NCI-H510A treated with DMSO at 0.1 percent for 48 hours (cell line): ENCODE data around the gene SSTR3.

Experiments used
- DNase-seq: peaks from one replicate; lab custom pipeline; 2025; lab: John Stamatoyannopoulos, UW

SSTR3 gene

GRCh38 chr22:37229012-37229804 lies 16.9 kb upstream of the SSTR3 start:
- DNase-seq: no peak

DNA sequence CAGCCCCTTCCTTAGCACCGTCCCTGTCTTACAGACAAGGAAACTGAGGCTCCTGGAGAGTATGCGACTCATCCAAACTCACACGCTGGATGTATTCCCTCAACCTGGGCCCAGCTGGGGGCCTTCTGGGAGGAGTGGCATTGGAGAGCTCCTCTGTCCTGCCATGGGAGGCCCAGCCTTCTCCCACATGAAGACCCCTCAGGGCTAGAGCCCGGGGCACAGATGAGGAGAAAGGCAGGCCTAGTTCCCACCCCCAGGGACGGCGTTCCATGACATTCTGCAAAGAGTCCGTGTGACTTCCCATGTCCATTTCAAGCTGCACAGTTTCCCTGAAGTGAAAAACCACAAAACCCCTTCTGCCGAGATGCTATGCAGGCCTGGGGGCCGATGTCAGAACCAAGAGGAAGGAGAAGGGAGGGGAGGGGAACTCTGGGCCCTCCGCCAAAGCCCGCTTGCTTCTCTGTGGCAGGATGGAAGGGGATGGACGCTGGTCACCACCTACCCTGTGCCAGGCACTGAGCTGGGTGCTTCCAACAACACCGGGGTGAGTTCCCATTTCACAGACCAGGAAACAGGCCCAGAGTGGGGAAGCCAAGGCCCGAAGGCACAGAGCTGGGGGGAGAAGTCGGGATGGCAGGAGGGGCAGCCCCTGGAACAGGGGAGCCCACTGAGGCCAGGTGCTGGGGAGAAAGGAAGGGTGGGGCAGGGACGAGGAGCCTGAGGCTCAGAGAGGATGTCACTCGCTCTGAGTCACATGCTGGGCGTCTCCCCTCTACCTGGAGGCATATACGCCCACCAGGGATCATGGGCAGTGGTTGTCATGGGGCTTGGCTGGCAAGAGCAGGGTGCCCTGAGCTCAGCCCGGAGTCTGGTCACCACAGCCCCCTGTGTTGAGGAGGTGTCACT lies 16.1 kb upstream of the SSTR3 start:
- DNase-seq: no peak

DNA sequence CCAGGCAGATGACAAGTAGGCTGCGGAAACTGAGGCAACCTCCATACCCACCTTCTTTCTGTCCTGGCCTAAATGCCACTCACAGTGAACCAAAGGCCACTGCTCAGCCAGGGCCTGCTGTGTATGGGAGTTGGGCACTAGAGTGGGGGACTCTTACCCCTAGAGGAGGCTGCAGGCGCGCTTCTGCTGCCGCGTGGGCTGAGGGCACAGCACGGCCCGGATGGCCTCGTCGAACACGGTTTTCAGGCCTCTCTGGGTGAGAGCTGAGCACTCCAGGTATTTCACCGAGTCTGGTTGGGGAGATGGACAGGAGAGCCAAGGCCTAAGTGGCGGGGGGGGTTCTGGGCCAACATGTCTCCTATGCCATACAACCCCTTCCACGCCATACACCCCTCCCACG lies 14.2 kb upstream of the SSTR3 start:
- no peak for DNase-seq

GRCh38 chr22:37226087-37226486 lies 13.8 kb upstream of the SSTR3 start:
- no peak for DNase-seq

GRCh38 chr22:37225481-37225880 lies 13.2 kb upstream of the SSTR3 start:
- no peak for DNase-seq

- DNase-seq: no peak
Observed at GRCh38 chr22:37224757-37225420, 12.6 kb upstream of the SSTR3 start.

DNA sequence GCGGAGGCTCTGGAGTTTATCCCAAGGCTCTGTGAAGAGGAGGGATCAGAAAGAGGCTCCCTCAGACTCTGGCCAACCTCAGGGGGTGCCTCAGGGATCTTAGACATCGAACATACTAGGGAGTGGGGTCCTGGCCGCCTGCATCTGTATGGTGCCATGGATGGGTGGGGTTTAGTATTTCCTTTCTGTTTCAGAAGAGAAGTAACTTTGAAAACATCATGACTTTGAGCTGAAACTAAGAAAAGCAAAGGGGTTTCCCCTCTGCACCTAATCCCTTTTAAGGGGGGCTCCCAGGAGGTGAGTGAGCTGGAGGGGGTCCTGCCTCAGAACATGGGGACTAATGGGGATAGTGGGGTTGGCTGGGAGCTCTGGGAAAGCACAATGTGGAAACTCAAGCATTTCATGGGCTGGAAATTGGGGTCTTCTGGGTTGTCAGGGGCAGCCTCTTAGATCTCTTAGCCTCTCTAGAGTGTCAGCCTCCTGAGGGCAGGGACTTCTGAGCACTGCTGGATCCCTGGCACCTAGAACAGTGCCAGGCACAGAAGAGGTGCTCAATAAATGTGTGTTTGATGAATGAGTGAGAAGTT lies 11.8 kb upstream of the SSTR3 start:
- no peak for DNase-seq

GRCh38 chr22:37222440-37222971 lies 10.2 kb upstream of the SSTR3 start:
- DNase-seq: no peak

DNA sequence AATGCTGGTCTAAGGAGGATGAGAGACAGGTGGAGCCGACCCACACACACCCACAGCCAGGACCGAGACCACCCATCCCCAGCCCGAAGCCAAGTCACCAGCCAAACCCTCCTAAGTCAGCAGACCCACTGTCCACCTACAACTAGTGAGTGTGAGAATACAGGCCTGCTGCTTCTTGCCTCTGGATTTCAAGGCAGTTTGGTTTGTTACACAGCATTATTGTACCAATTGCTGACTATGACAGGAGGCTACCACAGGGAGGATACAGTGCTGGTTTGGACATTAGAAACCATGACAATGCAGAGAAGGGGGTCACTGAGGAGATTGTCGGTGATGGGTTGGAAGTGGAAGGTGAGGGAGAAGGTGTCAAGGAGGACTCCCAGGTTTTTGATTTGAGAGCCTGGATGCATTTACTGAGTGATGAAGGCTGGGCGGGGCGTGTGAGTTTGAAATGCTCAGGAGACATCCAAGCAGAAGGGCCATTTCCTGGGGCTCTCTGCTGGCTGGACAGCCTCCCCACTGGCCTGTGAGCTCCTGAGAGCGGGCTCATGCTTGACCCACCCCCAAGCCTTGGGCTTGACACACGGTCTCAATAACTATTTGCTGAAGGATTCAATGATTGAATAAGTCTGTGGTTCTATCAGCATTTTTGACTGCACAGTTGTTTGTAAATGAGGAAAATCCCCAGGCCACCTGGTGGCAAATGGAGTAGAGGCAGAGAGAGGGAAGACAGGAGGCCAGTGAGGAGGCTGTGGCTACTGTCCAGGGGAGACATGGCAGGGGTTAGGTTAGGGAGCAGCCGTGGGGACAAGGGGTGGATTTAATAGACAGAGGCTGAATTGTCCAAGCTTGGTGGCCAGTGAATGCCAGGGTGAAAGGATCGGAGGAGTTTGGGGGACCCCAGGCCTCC lies 9.4 kb upstream of the SSTR3 start:
- no peak for DNase-seq

GRCh38 chr22:37220543-37220981 lies 8.3 kb upstream of the SSTR3 start:
- DNase-seq: no peak

DNA sequence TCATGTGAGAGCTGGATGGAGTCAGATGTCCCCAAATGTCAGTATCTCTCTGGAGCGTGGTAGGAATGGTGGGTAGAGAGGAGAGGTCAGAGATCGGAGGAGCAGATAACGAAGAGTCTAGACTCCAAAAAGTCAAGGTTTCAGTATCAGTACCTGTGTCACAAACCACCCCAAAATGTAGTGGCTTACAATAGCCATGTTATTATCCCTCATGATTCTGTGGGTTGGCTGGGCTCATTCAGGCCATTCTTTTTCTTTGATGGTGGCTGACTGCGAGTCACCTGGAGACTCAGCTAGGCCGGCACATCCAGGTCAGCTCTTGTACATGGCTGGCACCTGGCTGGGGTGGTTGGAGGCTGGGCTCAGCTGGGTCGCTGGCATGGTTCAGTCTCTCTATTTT lies 7.3 kb upstream of the SSTR3 start:
- DNase-seq: no peak

DNA sequence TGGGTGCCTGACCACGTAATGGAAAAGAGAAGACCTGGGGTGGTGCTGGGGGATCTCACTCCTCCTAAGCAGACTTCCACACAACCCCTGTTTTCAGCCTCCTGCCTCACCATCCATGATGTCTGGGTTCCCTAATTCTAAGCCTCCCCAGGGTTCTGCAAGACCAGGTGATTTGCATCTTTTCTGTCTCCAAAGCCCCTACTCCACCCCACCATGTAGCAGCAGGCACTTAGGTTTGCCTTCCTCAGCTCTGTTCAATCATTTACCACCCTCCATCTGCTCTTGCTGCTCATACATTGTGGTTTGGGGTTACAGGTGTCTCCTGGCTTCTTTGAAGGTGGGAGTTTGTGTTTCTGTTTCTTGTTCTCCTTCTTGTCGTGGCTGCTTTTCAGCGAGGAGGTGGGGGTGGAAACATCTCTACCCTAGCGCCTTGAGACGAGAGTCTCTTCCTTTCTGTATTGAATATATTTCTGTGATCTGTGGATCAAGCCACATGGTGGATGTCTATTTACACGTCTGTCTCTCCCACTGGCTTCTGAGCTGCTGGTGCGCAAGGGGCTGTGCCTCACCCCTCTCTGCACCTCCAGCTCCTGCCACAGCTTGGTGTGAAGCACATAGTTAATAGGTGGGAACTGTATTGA lies 6.6 kb upstream of the SSTR3 start:
- DNase-seq: no peak

DNA sequence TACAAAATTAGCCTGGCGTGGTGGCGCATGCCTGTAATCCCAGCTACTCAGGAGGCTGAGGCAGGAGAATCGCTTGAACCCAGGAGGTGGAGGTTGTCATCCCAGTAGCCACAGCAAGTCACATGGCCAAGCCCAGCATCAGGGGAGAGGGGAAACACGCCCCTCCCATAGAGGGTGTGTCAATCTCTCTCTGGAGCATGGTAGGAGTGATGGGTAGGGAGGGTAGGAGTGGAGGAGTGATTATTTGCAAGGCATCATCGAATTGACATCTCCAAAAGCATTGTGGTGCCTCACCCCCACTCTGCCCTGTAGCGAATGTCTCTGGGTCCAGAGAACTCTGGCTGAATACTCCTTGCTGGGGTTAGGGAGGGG lies 6.1 kb upstream of the SSTR3 start:
- DNase-seq: no peak

DNA sequence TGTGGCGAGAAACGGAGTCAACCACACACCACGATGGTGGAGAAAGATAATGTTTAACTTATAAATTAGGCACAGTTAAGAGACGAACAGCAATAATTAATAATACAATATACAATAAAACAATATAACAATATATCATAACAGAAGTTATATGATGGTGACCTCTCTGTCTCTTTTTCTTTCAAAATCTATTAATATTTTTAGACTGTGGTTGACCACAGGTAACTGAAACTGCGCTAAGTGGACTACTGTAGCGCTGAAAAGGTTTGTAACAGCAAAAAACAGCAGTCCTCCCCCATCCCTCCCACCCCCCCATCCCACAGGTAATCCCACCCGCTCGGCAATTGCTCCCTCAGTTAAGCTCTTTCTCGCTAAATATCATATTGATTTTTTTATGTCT lies 3.6 kb upstream of the SSTR3 start:
- no peak for DNase-seq

DNA sequence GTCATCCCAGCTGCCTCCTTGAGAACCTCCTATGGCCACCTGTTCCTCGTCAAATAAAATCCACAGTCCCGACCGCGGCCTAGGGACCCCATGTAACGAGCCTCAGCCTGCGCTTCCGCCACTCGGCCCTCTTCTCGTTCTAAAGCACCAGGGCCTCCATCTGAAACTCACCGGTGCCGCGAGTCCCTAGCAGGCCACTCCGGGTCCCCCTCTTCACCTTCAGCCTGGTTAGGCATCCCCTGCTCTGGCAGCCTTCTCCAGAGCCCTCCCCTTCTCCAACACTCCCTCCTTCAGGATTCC lies 2.4 kb upstream of the SSTR3 start:
- no peak for DNase-seq

DNA sequence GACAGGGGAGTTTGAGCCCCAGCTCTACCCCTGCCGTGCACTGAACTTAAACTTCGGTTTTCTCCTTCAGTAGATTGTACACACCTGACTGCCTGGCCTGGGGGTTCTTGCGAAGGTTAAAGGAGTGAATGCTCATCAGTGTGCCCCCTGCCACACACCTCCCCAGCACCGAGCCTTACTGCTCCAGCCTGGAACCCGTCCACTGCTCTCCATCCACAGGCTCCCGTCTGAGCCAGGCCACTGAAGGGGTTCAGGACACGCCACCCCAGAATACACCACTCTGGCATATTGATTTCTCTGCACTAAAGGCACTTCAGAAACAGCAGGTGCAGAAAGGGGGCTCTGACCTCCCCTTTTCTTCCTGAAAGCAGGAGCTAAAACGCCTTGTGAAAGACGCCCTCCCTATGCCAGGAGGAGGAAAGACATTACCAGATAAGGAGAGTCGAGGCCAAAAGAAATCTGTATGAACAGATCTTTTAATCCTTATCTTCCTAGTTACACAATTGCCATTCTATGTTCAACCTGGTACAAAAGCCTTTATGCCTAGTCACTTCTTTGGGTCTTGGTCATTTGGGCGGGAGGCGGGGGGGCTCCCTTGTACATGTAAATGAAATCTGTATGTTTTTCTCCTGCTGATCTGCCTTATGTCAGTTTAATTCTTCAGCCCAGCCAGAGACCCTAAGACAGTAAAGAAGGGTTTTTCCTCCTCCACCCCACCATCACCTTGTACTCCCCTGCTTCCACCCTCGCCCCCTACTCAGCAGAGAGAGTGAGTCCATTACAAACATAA lies 1.9 kb upstream of the SSTR3 start:
- no peak for DNase-seq

DNA sequence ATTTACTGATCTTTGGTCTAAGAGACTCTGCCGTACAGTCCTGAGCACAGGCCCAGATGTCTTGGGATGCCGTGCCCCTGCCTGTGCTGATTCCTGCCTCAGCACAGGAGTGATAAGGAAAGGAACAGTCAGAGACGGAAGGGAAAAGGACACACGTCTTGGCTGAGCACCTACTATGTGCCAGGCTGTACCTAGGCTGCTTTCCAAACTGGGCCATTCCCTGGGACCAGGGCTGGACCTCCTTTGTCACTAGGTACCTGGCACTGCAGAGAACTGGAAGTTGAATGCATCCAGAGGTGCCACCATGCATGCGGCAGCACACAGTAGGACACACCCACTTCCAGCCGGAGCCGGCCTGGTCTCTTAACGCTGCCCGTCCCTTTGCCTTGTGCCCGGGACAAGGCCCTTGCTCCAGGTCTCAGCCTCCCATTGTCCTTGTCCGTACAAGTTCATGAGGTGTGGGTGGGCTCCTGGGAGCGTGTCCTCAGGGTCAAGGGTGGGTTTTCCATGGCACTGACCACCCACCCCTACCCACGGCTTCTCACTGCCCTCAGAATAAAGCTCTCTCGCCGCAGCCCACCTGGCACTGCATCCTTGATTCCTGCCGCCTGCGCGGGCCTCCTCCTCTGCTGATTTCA lies 1.1 kb upstream of the SSTR3 start:
- DNase-seq: no peak

GRCh38 chr22:37211866-37212173 lies 457 bp downstream of the SSTR3 start:
- no peak for DNase-seq

DNA sequence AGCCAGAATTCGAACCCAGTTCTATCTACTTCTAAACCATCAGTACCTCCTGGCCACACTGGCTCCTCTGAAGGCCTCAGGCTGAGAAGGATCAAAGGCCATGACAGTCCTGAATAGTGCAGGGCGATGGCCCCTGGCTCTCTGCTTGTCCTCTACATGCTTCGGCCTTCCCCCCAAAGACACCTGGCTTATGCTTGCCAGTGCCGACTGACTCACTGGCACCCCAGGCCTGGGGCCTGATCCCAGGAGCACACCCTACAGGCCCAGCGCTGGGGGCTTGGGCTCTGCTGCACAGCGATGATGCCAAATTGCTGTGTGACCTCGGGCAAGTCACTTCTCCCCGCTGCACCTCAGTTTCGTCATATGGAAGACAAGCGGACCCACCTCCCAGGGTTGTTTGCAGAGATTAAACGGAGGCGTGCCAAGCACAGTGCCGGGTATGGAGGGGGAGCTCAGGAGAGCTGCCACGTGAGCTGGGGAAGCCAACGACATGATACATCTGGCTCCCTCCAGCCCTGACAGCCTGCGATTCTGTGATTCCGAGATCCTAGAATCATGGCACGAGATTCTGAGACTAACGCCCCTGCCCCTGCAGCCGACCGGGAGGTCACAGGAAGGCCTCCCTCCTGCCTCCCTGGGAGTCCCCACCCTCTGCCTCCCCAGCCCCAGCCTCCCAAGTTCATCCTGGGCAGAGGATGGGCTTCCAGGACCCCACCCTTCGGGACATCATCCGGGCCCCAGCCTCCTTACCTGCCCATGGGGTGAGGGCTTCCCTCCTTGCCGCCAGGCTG lies 1.0 kb downstream of the SSTR3 start:
- no peak for DNase-seq
